DOHH2 (cell line): ENCODE results near the gene RASL10A.

Experiments
- EZH2phosphoT487 ChIP-seq: fragments of 200-600 bp; sonication (generic); IDR thresholded peaks from 2 replicates; pipeline ENCODE4 v1.6.1; 2017; ENCODE audit warnings: borderline replicate concordance, mild to moderate bottlenecking, antibody characterized with exemption, low read length, moderate library complexity, mixed read lengths
- TF ChIP-seq, protein P1 (sequence below): fragments of 200-600 bp; sonication (generic); IDR thresholded peaks from one replicate; pipeline ENCODE4 v1.5.1; 2014; ENCODE audit warnings: antibody characterized with exemption, mild to moderate bottlenecking, low read depth, low read length; ENCODE audit not compliant: poor library complexity, severe bottlenecking

DNA sequence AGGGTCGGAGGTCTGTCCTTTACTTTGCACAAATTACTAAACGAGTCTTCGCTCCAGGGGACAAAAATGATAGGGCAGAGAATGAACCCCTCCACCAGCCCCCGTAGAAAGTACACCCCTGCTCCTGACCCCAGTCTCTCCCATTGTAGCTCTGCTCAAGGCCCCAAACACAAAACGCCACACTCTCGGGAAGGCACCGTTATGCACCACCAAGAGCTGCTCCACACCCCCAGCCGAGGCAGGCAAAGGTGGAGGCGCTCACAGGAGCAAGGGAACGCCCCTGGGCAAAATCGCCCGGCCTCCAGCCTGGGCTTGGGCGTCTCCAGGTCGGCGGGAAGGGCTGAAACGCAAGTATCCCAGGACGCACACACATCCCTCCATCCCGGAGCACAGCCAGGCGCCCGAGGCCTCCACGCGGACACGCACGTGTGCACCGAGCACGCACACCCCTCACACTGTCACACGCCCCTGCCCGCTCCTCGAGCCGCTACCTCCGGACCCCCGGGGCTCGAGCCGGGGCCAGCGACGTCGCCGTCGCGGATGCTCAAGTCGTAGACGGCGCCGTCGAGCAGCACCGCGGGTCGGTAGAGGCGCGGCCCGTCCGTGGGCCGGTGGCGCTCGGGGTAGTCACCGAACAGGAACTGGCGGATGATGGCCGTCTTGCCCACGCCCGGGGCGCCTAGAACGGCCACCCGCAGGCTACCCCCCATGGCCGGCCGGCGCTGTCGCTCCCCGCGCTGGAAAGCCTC, 786 bp downstream of the RASL10A start:
- TF ChIP-seq, protein P1, sequence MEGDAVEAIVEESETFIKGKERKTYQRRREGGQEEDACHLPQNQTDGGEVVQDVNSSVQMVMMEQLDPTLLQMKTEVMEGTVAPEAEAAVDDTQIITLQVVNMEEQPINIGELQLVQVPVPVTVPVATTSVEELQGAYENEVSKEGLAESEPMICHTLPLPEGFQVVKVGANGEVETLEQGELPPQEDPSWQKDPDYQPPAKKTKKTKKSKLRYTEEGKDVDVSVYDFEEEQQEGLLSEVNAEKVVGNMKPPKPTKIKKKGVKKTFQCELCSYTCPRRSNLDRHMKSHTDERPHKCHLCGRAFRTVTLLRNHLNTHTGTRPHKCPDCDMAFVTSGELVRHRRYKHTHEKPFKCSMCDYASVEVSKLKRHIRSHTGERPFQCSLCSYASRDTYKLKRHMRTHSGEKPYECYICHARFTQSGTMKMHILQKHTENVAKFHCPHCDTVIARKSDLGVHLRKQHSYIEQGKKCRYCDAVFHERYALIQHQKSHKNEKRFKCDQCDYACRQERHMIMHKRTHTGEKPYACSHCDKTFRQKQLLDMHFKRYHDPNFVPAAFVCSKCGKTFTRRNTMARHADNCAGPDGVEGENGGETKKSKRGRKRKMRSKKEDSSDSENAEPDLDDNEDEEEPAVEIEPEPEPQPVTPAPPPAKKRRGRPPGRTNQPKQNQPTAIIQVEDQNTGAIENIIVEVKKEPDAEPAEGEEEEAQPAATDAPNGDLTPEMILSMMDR = no peak
- TF ChIP-seq EZH2phosphoT487 = no peak
